ENCODE measurements around the gene BSN. TPM values are rescaled to one million over a fixed set of nuclear protein-coding genes. Genes with fewer than 3 reads are reported as not detected.

The BSN gene
- total RNA-seq, 1 donor from 2014 or later = 0.46 TPM

- DNase-seq (ENCODE audit: low read depth) = no peak
- H3K4me3 ChIP-seq (ENCODE audit: low read depth, low read length) = no peak overlapping the region
These were observed 157.9 kb downstream of the BSN start for GRCh38 chr3:49712166-49712565.

GRCh38 chr3:49712631-49713317 lies 158.5 kb downstream of the BSN start:
- no peak for DNase-seq (ENCODE audit: low read depth)
- TF ChIP-seq, protein P1, sequence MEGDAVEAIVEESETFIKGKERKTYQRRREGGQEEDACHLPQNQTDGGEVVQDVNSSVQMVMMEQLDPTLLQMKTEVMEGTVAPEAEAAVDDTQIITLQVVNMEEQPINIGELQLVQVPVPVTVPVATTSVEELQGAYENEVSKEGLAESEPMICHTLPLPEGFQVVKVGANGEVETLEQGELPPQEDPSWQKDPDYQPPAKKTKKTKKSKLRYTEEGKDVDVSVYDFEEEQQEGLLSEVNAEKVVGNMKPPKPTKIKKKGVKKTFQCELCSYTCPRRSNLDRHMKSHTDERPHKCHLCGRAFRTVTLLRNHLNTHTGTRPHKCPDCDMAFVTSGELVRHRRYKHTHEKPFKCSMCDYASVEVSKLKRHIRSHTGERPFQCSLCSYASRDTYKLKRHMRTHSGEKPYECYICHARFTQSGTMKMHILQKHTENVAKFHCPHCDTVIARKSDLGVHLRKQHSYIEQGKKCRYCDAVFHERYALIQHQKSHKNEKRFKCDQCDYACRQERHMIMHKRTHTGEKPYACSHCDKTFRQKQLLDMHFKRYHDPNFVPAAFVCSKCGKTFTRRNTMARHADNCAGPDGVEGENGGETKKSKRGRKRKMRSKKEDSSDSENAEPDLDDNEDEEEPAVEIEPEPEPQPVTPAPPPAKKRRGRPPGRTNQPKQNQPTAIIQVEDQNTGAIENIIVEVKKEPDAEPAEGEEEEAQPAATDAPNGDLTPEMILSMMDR (conservative IDR thresholded peaks at IDR 0.05; ENCODE audit: low read depth, low read length) = no peak

More at GRCh38 chr3:49712166-49712565, 157.9 kb downstream of the BSN start:
- TF ChIP-seq, protein P1 (conservative IDR thresholded peaks at IDR 0.05; ENCODE audit: low read depth, low read length) = no peak

DNA sequence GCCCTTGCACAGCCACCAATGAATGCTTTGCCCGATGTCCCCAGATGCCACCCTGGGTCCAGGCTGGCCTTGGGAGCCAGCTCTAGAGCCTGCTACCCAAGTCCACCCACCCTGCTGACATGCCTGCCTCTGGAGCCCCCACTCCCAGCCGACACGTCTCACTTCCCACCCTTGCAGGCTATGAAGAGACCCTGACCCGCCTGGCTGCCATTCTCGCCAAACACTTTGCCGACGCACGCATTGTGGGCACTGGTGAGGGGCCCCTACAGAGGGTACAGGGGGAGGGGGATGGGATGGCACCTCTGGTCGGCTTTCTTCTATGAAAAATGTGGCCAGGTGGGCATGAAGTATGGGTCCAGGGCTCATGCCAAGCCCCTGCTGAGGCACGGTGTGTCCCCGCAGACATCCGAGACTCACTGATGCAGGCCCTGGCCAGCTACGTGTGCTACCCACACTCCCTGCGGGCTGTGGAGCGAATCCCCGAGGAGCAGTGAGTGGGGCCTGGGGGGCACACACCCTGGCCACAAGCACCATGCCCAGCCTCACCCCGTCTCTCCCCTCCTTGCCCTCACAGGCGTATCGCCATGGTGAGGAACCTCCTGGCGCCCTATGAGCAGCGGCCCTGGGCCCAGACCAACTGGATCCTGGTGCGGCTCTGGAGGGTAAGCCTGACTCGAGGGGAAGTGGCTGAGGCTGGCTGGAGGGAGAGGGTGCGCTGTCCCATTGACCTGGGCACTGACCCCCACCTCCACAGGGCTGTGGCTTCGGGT lies 159.2 kb downstream of the BSN start:
- TF ChIP-seq, protein P1 (conservative IDR thresholded peaks at IDR 0.05; ENCODE audit: low read depth, low read length) = no peak
- H3K4me3 ChIP-seq (ENCODE audit: low read depth, low read length) = no peak overlapping the region
- no peak for DNase-seq (ENCODE audit: low read depth)

More at GRCh38 chr3:49712631-49713317, 158.5 kb downstream of the BSN start:
- no peak overlapping the region for H3K4me3 ChIP-seq (ENCODE audit: low read depth, low read length)

- TF ChIP-seq, protein P1 (conservative IDR thresholded peaks at IDR 0.05; ENCODE audit: low read depth, low read length) = no peak
- H3K4me3 ChIP-seq (ENCODE audit: low read depth, low read length) = no peak overlapping the region
- DNase-seq (ENCODE audit: low read depth) = no peak
These were observed 160.7 kb downstream of the BSN start for GRCh38 chr3:49714728-49715550.

DNA sequence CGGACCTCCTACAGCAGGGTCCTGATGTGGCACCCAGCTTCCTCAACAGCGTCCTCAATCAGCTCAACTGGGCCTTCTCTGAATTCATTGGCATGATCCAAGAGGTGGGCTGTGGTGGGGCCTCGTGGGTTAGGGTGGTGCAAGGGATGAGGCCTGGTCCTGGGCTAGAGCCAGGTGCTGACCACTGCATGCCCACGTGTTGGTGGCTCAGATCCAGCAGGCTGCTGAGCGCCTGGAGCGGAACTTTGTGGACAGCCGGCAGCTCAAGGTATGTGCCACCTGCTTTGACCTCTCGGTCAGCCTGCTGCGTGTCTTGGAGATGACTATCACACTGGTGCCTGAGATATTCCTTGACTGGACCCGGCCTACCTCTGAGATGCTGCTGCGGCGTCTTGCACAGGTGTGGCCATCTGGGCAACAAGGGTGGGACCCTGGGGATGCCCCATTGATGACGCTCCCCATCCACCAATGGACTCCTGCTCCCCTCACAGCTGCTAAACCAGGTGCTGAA lies 161.4 kb downstream of the BSN start:
- TF ChIP-seq, protein P1 (conservative IDR thresholded peaks at IDR 0.05; ENCODE audit: low read depth, low read length) = no peak
- H3K4me3 ChIP-seq (ENCODE audit: low read depth, low read length) = no peak overlapping the region
- no peak for DNase-seq (ENCODE audit: low read depth)

GRCh38 chr3:49716169-49716568 lies 161.9 kb downstream of the BSN start:
- no peak overlapping the region for H3K4me3 ChIP-seq (ENCODE audit: low read depth, low read length)
- no peak for DNase-seq (ENCODE audit: low read depth)
- TF ChIP-seq, protein P1 (conservative IDR thresholded peaks at IDR 0.05; ENCODE audit: low read depth, low read length) = no peak

All from epithelial cell of proximal tubule (primary cell).